SK-MEL-5 (cell line): ENCODE data around the gene ARID3A. TPM values are rescaled to one million over a fixed set of nuclear protein-coding genes. Genes with fewer than 3 reads are reported as not detected.
A peak's percentile ranks its signal among the peaks of the same experiment; 100 is the strongest.

Experiments
- DNase-seq: peaks from one replicate; pipeline ENCODE4 v3.0.0-alpha.2; 2016; ENCODE audit warnings: low read depth, low spot score
- in situ Hi-C: cut with HindIII; loops from 2 replicates; pipeline ENCODE4 v1.10.0; 2016; ENCODE audit warnings: low sequenced_read_pairs, high pct_unique_total_duplicates, low pct_unique_long_range_greater_than_20kb
- total RNA-seq: library from RNA; depleted of rRNA; stranded (reverse); fragments of >200 nt; shearing (Covaris generic); gene quantifications from 2 replicates; pipeline ENCODE4 v1.2.3, GENCODE V29; 2014

ARID3A gene
- total RNA-seq, 1 experiment from 2014 or later: 6.6 TPM

DNA sequence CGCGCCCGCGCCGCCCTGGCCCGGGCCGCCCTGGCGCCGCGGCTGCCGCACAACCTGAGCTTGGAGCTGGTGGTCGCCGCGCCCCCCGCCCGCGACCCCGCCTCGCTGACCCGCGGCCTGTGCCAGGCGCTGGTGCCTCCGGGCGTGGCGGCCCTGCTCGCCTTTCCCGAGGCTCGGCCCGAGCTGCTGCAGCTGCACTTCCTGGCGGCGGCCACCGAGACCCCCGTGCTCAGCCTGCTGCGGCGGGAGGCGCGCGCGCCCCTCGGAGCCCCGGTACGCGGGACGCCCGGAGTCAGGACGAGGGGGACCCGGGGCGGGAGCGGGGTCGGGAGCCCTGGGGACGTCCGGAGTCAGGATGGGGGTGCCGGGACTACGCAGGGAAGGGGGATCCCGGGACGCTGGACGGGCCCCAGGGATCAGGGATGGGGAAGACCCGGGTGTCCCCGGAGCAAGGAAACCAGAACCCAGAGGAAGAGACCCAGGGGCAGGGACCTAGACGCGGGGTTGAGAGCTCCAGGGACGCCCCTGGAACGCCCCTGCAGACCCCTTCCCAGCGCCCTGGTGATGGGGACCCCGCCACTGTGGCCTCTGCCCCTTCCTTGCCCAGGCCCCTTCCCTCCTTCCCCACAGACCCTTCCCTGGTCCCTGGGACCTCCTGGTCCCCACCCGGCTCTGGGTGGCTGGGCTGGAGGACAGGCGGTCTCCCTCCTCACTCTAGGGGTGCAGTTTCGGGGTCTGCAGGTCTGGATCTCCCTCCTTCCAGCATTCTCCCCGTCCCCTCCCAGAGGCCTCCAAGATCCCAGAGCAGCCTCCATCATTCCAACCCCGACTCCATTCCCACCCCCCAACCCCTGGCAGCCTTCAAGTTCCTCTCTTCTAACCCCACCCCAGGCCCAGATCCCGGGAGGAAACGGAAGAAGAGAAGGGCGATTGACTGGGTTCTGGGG, 75.0 kb downstream of the ARID3A start:
- no peak for DNase-seq
- in situ Hi-C loops: no loop called here

DNA sequence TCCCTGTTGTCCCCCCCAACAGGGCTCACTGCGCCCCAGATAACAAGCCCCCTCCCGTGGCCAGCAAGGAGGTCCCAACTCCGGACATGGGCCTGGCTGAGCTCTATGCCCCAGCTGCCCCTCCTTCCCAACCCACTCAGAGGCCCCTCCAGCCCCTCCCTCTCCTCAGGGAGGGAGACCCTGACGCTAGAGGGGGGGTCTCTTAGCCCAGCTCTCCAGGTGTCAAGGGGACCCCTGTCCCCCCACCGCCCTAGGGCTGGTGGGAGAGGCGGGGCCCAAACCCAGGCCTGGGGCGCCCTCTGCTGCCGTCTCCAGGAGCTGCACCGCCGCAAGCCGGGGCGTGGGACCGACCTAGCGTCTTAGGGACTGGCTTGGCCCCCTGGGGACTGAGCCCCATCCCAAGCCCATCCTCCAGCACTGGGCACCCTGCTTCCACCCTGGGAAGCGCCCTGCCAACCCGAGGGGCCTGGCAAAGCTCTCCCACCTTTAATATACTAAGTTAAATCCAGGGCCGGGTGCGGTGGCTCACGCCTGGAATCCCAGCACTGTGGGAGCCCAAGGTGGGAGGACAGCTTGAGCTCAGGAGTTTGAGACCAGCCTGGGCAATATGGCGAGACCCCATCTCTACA, 75.8 kb downstream of the ARID3A start:
- DNase-seq: peak; percentile 38
- in situ Hi-C loops: no loop called here

DNA sequence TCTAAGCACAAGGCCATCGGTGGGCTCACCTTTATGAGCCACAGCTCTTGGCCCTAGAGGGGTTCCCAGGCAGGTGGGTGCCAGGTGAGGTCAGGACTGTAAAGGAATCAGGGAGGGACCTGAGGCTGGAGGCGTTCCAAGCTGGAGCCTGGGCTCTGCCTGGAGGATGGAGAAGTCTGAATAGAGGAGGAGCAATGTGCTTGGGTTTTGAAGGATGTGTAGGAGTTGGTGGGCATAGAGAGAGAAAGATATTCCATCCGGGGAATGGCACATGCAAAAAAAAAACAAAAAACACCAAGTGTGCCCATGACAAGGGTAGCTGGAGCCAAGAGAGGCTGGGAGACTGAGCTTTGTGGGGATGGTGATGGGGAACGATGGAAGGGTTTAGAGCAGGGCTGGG, 76.8 kb downstream of the ARID3A start:
- no peak for DNase-seq
- in situ Hi-C loops: no loop called here

DNA sequence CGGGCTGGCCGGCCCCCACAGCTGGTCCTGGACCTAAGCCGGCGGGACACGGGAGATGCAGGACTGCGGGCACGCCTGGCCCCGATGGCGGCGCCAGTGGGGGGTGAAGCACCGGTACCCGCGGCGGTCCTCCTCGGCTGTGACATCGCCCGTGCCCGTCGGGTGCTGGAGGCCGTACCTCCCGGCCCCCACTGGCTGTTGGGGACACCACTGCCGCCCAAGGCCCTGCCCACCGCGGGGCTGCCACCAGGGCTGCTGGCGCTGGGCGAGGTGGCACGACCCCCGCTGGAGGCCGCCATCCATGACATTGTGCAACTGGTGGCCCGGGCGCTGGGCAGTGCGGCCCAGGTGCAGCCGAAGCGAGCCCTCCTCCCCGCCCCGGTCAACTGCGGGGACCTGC, 77.4 kb downstream of the ARID3A start:
- in situ Hi-C loops: no loop called here

DNA sequence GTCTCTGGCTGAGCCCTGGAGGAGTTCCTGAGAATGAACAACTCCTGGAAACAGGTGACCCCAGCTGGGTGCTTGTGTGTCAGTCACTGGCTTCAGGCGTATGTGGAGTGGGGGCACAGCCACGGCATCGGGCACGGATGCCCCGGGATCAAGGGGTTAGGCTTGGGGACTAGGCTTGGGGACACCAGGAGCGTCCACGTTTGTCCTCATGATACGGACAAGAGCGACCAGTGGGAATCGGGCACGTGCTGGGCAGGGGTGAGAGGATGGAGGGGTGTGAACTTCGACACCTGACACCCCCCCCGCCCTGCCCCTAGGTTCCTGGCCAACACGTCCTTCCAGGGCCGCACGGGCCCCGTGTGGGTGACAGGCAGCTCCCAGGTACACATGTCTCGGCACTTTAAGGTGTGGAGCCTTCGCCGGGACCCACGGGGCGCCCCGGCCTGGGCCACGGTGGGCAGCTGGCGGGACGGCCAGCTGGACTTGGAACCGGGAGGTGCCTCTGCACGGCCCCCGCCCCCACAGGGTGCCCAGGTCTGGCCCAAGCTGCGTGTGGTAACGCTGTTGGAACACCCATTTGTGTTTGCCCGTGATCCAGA, 78.5 kb downstream of the ARID3A start:
- DNase-seq: no peak
- in situ Hi-C loops: no loop called here

More for the DNA sequence above, 77.4 kb downstream of the ARID3A start:
- no peak for DNase-seq

DNA sequence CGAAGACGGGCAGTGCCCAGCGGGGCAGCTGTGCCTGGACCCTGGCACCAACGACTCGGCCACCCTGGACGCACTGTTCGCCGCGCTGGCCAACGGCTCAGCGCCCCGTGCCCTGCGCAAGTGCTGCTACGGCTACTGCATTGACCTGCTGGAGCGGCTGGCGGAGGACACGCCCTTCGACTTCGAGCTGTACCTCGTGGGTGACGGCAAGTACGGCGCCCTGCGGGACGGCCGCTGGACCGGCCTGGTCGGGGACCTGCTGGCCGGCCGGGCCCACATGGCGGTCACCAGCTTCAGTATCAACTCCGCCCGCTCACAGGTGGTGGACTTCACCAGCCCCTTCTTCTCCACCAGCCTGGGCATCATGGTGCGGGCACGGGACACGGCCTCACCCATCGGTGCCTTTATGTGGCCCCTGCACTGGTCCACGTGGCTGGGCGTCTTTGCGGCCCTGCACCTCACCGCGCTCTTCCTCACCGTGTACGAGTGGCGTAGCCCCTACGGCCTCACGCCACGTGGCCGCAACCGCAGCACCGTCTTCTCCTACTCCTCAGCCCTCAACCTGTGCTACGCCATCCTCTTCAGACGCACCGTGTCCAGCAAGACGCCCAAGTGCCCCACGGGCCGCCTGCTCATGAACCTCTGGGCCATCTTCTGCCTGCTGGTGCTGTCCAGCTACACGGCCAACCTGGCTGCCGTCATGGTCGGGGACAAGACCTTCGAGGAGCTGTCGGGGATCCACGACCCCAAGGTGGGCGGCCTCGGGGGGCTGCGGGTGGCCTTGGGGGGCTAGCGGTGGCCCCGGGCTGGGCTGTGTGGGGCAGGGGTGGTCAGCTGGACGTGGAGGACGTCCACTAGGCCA, 79.2 kb downstream of the ARID3A start:
- in situ Hi-C loops: no loop called here
- DNase-seq: no peak

DNA sequence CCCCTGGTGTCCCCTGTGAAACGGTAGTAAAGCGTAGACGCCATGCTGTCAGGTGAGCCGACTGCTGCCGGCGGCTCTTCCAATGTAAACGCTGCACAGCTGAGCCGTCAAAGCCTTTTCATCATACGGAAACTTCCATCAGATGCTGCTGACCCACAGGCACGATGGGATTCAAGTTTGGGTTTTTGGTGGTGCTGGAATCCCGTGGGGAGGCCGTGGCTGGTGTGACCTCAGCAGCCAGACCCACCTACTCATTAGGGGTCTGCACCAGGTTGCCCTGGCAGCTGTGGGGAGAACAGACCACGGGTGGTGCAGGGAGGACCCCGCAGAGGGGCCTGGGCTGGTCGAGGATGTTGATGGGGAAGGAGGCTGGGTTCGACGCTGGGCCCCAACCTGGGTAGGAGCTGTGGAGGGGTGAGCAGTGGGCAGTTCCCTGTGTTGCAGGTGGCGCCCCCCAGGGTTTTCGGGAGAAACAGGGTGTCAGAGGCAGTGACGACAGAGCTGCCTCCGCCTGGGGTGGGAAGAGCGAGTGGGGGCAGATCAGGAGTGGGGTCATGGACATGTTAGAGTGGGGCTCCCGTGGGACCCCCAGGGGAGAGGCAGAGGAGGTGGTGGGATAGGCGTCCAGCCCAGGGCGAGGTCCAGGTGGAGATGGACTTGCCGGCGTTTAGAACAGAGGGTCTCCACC, 81.0 kb downstream of the ARID3A start:
- no peak for DNase-seq
- in situ Hi-C loops: no loop called here

DNA sequence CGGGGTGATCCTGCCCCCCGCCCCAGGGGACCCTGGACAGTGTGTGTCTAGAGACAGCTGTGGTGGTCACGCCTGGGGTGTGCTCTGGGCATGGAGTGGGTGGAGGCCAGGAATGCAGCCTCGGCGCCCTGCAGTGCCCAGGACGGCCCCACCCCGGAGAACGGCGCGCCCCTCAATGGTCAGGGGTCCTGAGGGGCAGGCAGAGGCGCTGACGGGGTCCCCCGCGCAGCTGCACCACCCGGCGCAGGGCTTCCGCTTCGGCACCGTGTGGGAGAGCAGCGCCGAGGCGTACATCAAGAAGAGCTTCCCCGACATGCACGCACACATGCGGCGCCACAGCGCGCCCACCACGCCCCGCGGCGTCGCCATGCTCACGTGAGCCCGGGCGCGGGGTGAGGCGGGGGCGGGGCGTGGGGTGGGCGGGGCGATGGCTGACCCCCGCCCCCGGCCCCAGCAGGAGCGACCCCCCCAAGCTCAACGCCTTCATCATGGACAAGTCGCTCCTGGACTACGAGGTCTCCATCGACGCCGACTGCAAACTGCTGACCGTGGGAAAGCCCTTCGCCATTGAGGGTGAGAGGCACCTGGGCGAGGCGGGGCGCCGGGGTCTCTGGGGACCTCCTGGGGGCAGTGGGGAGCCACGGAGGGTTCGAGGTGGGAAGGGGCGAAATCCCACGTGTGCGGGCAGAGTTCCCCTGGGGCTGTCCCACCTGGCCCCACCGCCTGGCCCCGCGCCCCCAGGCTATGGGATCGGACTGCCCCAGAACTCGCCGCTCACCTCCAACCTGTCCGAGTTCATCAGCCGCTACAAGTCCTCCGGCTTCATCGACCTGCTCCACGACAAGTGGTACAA, 81.8 kb downstream of the ARID3A start:
- in situ Hi-C loops: no loop called here
- no peak for DNase-seq

DNA sequence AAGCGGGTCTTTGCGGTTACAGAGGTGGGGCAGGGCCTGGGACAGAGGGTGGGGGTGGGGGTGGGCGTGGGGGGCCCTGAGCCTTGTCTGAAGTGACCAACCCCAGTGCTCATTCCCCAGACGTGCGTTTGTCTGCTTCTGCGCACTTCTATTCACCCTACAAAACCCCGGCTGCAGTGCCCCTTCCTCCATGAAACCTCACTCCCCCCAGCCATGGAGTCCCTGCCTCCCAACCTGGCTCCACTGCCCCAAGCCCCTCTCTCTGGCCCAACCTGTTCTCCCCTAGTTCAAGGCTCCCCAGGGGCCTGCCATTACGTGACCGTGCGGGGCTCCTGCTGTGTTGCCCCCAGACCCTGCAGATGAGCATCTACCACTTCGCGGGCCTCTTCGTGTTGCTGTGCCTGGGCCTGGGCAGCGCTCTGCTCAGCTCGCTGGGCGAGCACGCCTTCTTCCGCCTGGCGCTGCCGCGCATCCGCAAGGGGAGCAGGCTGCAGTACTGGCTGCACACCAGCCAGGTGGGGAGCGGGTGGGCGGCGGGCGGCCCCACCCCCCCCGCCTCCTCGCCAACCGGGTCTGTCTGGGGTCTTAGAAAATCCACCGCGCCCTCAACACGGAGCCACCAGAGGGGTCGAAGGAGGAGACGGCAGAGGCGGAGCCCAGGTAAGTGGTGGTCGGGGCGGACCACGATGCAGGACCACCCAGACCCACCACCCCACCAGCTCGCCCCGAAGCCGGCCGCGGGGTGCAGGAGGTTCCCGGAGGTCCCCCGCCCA, 82.6 kb downstream of the ARID3A start:
- in situ Hi-C loops: no loop called here
- no peak for DNase-seq

DNA sequence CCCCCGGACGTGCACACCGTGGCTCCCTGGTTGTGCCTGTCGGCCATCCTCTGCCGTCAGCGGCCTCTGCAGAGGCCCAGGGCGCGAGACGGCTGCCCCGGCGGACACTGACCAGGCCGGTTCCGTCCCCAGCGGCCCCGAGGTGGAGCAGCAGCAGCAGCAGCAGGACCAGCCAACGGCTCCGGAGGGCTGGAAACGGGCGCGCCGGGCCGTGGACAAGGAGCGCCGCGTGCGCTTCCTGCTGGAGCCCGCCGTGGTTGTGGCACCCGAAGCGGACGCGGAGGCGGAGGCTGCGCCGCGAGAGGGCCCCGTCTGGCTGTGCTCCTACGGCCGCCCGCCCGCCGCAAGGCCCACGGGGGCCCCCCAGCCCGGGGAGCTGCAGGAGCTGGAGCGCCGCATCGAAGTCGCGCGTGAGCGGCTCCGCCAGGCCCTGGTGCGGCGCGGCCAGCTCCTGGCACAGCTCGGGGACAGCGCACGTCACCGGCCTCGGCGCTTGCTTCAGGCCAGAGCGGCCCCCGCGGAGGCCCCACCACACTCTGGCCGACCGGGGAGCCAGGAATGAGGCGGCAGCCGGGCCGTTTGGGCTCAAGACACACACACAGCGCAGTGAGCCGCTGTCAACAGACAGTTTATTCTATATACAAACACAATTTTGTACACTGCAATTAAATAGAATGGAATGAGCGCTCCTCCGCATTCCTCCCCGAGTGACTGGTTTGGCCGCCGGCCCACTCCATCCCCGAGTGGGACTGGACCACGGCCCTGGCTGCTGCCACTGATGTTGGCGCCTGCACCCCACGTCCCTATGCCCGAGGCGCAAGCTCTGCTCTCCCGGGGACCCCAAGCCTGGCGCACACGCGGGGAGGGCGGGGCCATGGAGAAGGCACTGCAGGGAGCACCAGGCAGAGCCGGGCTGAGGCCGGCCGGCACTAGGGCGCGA, 83.5 kb downstream of the ARID3A start:
- no peak for DNase-seq
- in situ Hi-C loops: no loop called here

DNA sequence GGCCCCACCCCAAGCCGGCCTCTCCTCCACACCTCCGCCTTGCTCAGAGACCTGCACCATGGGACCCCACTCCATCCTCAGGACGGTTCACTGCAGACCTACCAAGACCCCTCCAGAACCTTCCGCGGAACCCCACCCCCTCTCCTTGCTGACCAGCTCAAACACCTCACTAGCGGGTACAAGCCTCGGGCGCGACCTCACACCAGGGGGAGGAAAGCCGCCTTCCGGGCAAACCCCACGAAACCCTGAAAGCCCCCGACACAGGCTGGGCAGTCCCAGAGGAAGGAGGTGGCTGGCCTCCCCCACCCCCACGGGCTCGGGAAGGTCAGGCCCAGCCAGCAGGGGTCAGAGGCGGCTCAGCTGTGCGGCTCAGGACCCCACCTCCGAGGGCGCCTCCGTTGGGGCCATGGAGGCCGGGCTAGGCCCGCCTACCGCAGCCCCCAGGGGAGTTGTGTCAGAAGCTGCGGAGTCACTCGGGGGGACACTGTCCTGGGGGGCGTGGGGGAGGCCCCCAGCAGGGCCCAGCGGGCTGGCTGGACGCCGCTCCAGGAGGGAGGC, 84.2 kb downstream of the ARID3A start:
- in situ Hi-C loops: no loop called here
- no peak for DNase-seq

DNA sequence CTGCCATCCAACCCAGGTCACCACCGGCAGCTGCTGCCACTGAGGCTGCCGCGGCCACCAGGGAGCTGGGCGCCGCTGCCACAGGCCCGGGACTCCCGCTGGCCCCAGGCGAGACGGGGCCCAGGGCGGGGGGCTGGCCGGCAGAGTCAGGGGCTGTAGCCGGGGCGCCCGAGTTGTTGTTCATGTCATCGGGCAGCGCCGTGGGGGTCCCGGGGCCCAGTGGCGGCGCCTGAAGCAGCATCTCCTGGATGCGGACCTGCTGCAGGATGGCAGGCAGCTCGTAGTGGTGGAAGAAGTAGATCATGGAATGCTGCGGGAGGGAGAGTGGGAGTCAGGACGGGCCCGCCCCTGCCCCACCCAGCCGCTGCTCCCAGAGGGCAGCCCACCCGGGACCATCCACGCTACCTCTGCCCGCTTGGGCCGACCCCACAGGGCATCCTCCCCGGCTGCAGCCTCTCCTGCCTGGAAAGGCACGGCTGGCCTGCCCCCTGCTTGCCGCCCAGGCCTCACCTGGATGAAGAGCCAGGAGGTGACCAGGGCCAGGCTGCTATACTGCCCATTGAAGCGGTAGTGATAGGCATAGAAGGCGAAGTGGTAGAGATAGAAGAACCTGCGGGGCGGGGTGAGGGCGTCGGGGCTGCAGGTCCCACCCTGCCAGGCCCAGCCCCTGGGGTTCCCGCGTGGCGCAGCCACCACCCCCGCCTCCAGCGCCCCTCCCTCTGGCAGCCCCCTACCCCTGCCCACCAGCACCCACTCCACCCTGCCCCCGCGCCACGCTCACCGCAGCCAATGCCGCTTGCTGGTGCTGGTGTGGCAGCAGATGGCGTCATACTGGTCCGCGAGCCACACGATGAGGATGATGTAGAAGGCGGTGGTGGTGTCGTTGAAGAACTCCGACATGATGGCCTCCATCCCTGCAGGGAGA, 85.0 kb downstream of the ARID3A start:
- in situ Hi-C loops: no loop called here
- no peak for DNase-seq

DNA sequence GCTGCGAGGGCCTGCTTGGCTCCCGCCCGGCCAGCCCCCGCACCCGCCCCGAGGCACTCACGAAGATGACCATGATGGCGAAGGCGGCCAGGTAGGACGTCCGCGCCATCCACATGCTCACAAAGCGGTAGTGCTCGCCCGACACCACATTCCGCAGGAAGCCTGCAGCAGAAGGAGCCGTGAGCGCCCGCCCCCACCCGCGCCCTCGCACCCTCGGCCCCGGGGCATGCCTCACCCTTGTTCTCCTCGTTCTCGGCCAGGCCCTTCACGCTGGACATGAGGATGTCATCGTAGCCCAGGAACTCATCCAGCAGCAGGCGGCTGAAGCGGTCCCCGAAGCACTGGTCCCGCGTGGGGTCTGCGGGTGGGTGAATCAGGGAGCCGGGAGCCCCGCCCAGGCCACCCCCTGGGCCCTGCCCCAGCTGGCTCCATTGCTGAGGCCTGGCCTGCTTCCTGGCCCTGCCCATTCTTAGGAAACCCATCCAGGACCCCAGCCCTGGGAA, 86.0 kb downstream of the ARID3A start:
- DNase-seq: no peak
- in situ Hi-C loops: no loop called here
